ENCODE results near the gene VLDLR.
"Not testable (repeated sequence)": the region's sequence is repeated elsewhere in the genome, so short reads cannot be mapped to it uniquely, and the experiment has no call there.

The VLDLR gene

DNA sequence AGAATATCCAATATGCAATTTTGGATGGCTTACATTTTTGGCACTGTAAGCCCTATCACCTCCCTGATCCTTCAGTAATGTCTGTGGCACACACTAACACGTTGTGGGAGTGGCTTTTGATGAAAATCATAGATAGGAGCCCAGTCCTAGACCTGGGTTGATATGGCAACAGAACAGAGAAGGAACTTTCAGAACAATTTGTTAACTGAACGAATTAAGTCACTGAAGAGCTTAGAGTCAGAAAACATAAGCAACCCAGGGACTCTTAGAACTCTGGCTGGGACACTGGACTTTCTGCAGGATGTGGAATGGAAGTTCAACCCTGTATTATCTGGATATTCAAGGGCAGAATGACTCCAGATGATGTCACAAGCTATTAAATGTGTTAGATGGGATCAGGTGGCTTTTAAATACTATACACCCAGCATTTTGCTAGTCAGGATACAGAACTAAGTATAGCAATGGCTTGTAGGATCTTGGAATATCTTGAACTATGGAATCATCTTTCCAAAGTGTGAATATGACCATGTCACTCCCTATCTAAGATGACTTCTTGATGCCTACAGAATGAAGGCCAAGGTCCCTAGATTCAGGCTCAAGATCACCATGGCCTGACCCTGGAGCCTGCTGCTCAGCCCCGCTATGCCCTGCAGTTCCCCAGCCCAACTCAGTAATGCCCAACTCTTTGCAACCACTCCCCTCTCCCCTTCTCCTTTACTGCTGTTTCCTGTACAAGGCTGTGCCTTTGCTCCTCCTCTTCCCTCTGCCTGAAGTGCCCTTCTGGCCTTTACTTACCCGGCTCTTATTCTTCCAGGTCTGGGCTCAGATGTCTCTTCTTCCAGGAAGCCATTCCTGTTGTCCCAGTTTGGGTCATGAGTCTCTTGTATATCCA is 42.8 kb downstream of the VLDLR start:
- no peak for DNase-seq (ENCODE audit: low read depth)

DNA sequence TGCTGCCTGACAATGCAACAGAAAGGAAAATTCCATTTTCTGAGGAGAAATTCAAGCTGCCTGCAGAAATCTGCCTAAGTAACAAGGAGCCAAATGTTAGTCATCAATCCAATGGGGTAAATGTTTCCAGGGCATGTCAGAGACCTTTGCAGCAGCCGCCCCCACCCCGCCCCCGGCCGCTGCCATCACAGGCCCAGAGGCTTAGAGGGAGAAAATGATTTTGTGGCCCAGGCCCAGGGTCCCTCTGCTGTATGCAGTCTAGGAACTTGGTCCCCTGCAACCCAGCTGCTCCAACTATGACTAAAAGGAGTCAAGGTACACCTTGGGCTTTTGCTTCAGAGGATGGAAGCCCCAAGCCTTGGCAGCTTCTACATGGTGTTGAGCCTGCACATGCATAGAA is 45.0 kb downstream of the VLDLR start:
- no peak for DNase-seq (ENCODE audit: low read depth)

DNA sequence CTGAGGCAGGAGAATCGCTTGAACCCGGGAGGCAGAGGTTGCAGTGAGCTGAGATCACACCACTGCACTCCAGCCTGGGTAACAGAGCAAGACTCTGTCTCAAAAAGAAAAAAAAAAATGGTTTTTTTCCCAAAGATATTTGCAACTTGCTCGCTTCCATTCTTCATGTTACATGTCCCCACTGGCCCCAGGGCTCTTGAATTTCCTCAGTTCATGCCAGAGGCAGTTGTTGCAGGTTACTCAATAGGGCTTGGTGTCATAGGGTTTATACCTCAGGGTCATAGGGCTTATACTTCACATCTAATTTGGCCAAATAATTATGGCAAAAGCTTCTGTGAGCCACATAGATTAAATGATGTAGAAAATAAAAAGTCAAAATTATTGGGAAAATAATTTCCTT is 51.6 kb downstream of the VLDLR start:
- no peak for DNase-seq (ENCODE audit: low read depth)

DNA sequence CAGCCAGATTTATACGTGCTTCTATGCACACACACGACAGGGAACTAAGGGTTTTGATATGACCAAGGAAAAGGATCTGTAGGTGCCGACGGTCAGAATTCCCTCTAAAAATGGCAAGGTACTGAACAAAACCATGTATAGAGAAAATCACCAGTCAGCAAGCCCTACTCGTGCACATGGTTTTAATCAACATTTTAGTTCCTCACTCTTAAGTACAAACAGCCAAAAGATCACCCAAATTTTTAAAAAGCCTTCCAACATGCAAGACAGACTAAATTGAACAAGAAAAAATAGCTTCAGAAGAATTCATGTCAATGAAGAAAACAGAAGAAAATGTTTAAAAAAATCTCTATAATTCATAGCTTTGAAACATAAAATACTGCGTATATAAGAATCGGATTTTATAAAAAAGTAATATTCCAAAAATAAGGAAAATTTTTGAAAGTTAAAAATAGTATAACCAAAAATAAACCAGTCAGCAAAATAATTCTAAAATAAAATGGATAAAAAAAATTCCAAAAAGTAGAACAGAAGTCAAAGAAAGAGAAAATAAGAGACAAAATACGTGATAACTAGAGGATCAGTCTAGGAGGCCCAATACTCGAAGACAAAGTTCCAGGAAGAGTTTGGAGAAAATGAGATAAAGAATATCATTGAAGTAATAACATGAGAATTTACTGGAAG is 52.7 kb downstream of the VLDLR start:
- DNase-seq (ENCODE audit: low read depth): no peak

DNA sequence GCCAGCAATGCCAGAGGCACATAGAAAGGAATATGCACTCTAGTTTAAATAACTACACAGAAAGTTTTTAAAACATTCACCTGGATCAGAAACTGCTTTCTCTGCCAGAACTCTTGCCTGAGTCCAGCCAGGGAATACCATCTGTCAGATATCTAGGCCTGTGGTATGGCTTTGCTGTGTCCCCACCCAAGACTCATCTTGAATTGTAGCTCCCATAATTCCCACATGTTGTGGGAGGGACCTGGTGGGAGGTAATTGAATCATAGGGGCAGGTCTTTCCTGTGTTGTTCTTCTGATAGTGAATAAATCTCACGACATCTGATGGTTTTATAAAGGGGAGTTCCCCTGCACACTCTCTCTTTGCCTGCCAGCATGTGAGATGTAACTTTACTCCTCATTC is 54.2 kb downstream of the VLDLR start:
- DNase-seq (ENCODE audit: low read depth): no peak

DNA sequence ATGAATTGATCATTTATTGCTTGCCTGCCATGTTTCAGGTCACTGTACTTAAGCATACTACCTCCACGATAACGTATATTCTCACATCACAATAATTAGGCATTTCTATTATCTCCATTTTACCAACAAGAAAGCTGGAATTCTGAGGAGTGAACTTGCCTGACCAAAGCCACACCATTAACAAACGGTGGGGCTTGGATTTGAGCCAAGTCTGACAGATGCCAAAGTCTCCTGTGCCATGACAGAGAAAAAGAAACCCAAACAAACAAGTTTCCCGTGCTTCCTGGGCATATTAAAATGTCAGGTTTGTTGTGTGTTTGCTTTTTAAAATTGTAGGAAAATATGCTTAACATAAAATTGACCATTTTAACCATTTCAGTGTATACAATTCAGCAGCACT is 54.9 kb downstream of the VLDLR start:
- DNase-seq (ENCODE audit: low read depth): no peak

DNA sequence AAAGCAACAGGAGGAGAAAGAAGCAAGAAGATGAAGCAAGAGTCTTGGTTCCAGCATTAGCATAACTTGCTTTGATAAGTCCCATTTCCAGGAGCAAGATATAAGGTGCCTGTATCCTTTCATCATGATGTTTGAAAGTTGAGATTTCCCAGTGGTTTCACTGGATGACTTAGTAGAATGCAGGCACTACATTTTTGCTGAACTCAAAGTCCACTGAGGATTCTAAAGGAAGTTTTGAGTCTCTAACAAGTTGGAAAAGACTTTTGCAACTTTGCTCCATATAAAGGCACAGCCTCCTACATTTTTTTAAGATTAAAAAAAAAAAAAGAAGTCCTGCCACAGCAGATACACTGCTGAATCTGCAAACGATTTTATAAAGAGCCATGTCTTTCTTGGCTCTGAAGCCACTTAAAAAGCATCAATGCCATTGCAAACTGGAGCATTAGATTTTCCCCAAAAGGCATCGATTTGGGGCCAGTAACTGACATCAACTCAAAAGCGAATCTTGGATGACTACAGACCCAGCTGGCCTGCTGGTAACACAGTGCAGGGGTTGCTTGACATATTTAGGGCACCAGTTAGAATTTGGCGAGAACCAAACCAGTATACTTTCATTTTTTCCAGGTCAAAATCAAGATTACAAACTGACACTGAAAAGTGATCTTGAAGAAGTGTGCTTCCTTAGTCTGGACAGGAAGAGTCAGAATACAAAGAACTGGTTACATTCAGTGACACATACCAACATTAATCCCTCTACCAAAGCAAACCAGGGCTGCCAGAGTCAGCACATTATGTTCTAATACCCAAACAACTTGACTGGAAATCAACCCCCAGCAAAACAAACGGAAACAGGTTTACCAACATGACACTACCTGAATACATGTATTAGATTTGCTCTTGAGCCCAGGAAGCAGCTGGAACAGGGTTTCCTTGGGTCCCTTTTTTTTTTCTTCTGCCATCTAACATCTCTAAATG is 56.6 kb downstream of the VLDLR start:
- DNase-seq (ENCODE audit: low read depth): no peak

DNA sequence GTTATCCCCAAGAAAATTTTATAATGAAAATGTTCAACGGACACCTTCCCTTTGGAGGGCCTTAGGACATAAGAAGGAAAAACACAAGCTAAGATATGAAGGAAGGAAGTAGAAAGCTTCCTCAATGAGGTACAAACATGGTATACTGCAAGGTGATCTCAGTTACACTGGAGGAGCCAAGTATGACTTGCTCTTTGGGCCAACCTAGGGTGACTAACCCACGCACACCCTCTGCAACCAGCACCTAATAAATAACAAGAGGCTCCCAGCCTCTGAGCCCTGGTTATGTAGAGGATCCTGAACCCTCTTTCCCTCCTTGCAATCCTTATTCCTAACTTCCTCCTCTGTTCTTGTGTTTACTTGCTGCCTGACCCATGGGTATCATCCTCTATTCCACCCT is 57.4 kb downstream of the VLDLR start:
- DNase-seq (ENCODE audit: low read depth): no peak

DNA sequence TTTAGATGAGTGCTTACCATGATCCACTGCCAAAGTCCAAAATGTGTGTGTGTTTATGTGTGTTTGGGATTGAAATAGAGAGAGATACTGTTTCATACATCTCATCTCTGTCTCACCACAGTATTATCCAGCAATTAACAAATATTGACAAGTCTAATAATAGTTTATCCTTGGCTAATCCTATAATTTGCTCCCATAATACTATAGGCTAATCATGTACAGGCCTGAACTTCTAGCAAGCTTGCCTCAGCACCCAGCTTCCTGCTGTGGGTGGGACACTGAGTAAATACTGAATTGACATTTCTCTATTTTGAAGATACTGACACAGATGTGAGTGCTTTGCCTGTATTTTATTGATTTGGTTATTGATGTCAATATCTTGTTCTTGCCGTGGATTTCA is 60.4 kb downstream of the VLDLR start:
- no peak for DNase-seq (ENCODE audit: low read depth)

DNA sequence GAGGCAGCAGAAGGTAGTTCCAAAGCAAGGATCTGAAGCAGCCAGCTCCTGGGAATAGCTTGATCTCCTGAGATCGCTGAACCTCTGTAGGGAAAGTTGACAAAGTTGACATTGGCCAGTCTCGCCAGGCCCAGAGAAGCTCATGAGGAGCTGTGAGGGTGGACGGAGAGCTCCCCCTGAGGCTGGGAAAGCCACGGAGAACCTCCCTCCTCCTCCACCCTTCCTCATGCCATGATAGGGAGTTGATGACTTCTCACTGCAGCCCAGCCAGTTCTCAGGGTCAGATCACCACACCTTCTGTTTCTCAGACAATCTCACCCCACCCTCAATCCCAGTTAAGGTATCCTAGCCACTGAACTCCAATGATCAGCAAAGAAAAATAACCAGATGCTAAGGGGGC is 65.3 kb downstream of the VLDLR start:
- no peak for DNase-seq (ENCODE audit: low read depth)

DNA sequence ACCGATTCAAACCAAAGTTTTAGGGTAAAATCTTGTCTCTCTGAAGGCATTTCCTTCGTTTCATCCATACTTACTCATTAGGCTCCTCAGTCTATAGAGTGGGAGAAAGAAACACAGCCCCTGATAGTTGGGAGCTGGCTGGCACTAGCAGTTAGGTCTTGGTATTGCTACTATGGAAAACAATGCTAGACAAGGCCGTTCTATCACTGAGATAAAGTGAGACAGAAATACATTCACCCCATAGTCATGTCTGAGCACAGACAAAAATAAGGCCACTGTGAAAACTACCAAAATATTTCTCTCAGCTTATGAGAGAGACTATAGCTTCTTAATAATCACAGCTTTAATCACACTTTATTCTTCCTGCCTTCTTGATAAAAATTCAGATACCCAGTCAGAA is 67.0 kb downstream of the VLDLR start:
- DNase-seq (ENCODE audit: low read depth): no peak

DNA sequence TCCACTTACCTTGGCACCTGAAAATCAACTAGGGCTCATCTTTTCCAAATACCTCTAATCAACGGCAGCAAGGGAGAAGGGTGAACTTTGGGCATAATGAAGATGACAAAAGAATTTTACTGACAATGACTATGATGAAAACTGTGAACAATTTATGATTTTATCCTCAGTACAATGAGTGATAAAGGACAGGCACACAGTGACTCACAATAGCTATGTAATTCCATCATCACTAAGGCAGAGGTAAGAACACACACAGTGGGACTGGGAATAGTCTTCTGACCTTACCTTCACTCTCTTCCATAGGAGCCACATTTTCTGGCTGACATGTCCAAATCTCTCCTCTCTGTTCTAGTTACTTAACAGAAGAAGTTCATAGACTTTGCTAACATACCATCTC is 69.6 kb downstream of the VLDLR start:
- DNase-seq (ENCODE audit: low read depth): no peak

DNA sequence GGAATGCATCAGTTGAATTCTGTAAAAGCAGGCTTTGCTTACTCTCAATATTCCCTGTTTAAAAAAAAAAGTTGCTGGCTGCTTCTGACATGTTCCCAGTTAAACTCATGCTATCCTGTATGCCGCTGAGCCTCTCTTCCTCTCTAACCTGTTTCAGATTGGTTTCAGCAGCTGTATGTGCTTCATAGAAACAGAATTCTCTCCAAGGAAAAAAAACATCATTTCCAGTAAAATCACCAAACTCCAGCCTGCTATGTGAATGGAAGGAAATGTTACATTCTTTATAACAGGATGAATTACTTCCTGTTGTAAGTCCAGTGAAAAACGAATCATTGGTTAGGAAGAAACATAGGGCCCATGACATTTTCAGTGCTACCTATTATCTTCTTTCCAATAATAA is 70.0 kb downstream of the VLDLR start:
- no peak for DNase-seq (ENCODE audit: low read depth)

DNA sequence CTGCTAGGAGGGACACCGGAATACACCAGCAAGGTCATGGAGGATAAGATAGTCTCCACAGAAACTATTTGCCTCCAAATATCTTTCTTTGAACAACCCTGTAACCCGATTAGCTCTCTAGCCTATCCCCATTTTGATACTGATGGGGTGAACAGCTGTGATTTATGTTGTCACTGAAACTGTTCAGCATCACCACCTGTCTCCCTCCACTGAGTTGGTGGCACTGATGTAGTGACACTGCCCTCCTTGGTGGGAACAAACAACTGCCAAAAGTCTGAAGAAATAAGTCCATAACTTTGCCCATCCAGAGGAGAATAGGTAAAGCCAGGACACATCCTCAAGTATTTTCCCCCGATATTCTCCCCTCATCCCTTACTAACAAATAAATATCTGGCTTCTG is 71.5 kb downstream of the VLDLR start:
- no peak for DNase-seq (ENCODE audit: low read depth)

DNA sequence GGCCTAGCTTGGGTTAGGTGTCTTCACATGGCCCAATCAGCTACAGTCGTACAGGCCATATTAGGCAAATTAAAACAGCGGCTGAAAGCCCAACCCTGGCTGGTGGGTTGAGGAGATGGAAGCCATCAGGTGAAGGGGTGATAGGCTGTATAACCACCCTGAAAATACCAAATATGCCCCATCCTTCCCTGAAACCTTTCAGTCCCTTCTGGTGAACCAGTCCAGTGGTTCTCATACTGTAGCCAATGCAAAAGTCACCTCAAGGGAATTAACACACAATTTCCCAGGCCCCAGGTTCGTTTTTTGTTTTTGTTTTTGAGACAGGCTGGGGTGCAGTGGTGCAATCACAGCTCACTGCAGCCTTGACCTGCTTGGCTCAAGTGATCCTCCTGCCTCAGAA is 75.9 kb downstream of the VLDLR start:
- no peak for DNase-seq (ENCODE audit: low read depth)

DNA sequence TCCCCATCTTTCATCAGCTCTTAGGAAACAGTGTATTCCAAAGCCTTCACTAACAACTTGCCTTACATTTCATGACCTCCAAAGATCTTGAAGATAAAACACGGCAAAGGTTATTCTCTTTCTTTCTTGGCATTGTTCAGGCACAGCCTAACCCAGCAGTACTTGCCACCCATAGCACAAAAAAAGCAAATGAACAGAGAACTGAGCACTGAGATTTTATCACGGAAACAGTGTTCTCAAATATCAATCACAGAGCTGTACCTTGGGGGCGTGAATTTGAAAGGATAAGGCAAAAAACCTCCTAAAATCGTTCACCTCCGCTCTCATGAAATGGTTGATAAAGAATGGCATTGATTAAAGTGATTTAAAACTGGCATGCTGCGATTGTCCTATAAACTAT is 78.8 kb downstream of the VLDLR start:
- no peak for DNase-seq (ENCODE audit: low read depth)

DNA sequence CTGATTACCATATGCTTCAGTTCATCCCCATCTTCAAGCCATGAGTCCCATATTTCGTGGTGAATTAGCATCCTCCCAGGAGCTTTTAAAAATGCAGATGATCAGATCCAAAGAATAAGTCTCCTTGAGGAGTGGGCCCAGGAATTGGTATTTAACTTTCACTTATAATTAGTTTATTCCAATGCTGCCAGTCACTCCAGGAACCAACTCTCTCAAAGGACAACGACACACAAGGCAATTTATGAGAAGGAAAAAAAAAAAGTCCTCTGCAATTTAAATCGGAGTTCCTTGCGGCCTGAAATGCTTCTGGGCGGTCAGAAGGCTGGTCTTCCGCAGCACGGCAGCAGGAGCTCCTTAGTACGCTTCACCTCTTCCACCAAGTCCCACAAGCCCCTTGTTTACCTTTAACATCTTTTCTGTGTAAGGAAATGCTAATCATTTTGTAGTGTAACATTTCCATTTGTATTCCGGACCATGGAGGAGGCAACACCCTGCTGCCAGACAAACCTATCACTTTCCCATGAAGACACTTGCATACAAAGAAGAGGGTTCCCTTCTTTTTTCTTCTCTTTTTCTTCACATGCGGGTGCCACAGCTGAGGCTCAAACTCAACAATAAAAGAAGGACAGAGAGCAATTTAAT is 79.4 kb downstream of the VLDLR start:
- no peak for DNase-seq (ENCODE audit: low read depth)

DNA sequence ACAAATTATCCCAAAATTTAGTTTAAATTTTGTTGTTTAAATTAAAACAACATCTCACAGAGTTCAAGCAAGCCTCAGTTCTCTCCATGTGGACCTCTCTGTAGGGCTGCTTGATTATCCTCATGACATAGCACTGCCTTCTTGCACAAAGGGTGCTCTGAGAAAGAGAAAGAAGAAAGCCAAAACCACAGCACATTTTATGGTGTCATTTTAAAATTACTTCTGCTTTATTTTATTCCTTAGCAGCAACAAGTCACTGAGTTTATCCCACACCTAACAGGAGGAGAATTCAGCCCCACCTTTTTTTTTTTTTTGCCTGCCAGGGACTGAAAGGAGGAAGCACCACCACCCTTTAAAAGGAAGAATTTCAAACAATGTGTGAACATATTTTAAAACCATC is 82.9 kb downstream of the VLDLR start:
- DNase-seq (ENCODE audit: low read depth): no peak

DNA sequence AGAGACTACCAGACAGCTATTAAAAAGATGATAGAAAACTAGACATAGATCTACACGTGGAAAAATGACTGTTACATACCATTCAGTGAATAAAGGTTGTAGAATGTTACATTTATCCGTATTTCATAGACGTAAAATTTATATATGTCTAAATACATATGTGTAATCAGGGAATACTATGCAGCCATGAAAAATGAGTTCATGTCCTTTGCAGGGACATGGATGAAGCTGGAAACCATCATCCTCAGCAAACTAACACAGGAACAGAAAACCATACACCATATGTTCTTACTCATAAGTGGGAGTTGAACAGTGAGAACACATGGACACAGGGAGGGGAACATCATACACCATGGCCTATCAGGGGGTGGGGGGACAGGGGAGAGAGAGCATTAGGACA is 85.7 kb downstream of the VLDLR start:
- DNase-seq (ENCODE audit: low read depth): not testable (repeated sequence)

Measured in stimulated activated CD8-positive, alpha-beta memory T cell treated with anti-CD3 and anti-CD28 coated beads, Interleukin-12 subunit alpha, Interleukin-12 subunit beta, amount 100 ng/mL, for 4 hours (primary cell).